ENCODE results near the gene OR10G7.

DNA sequence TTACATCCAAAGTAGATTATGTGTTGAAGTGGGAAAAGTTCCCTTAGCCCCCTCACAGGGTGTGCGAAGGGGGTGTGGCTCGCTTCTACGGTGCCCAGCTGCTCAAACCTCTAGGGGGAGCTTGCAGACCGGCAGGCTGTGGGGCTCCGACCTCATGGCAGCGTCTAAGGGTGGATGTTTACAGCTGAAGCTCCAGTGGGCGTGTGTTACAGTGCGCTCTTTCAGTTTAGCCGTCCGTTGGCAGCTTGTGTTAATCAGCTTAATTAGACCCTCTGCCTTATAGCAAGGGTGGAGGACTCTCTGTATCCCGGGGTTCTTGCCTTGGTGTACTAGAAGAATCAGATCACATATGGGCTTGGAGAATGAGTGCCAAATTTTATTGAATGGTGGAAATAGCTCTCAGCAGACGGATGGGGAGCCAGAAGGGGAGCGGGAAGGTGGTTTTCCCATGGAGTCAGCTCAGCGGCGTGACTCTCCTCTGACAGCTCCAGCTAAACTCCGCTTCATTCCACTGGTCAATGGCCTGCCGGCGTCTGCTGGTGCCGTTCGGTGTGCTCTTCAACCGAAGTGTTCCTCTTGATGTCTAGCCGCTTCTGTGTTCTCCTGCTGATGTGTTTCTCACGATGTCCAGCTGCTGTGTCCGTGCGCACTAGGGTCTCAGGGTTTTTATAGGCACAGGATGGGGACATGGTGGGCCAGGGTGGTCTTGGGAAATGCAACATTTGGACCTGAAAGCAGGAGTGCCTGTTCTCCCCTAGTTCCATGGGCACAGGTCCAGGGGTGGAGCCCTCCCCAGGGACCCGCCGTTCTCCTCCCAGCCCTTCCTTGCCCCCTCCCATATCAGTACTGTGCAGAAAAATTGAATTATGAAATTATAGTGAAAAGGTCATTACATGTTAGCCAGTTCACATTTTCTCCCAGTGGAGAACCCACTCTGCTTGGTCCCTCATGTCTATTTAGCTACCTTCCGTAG, 28.6 kb upstream of the OR10G7 start:
- TF ChIP-seq, protein P1, sequence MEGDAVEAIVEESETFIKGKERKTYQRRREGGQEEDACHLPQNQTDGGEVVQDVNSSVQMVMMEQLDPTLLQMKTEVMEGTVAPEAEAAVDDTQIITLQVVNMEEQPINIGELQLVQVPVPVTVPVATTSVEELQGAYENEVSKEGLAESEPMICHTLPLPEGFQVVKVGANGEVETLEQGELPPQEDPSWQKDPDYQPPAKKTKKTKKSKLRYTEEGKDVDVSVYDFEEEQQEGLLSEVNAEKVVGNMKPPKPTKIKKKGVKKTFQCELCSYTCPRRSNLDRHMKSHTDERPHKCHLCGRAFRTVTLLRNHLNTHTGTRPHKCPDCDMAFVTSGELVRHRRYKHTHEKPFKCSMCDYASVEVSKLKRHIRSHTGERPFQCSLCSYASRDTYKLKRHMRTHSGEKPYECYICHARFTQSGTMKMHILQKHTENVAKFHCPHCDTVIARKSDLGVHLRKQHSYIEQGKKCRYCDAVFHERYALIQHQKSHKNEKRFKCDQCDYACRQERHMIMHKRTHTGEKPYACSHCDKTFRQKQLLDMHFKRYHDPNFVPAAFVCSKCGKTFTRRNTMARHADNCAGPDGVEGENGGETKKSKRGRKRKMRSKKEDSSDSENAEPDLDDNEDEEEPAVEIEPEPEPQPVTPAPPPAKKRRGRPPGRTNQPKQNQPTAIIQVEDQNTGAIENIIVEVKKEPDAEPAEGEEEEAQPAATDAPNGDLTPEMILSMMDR (conservative IDR thresholded peaks at IDR 0.05; ENCODE audit: low read length): peak; percentile 87
- no peak for TF ChIP-seq EZH2phosphoT487 (IDR thresholded peaks at IDR 0.05; ENCODE audit: borderline replicate concordance)

Data from Loucy (cell line).